ENCODE results near the gene LARP4B. TPM values are rescaled to one million over a fixed set of nuclear protein-coding genes. Genes with fewer than 3 reads are reported as not detected.

LARP4B gene
- total and polyA plus RNA-seq, 2 experiments from 2014 or later, result 18.3 to 52.3 TPM

DNA sequence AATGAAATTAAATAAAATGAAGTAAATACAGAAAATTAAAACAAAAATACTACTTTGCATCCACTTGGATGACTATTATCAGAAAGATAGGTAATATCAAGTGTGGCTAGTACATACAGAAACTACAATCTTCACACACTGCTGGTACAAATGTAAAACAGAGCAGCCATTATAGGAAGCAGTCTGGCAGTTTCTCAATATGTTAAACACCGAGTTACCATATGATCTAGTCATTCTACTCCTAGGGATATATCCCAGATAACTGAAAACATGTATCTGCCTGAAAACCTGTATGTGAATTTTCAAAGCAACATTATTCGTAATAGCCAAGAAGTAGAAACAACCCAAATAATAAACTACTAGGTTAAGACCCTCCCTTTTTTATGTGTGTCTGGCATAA, 33.4 kb downstream of the LARP4B start:
- H3K27me3 Mint-ChIP-seq (ENCODE audit: insufficient read depth, low read depth, poor library complexity), result peaks cover 2% of the 10 kb centered on the region
- no peaks in the 10 kb centered on the region for H3K9me3 Mint-ChIP-seq
- Histone ChIP-seq H3F3A (replicated peaks; ENCODE audit: low read depth) (no peaks in the 10 kb centered on the region), H2AFZ (no peak overlapping the region), H3K4me1 (ENCODE audit: insufficient read depth) (no peaks in the 10 kb centered on the region; the same call in 1 of the 2 replicates), H3K36me3 (ENCODE audit: insufficient read depth) (no peaks in the 10 kb centered on the region), H3K27ac (ENCODE audit: low read depth) (no peak overlapping the region), H4K20me1 (replicated peaks; ENCODE audit: insufficient read depth) (peaks cover 67% of the 10 kb centered on the region), H3K4me2 (no peak overlapping the region), H3K79me2 (replicated peaks; ENCODE audit: insufficient read depth) (peaks cover 100% of the 10 kb centered on the region), H3K27me3 (ENCODE audit: insufficient read depth) (no peaks in the 10 kb centered on the region), H3K9me2 (ENCODE audit: insufficient read depth) (no peaks in the 10 kb centered on the region), H3K4me3 (no peak overlapping the region)
- DNase-seq (ENCODE audit: low spot score) (no peak), ATAC-seq (no peak)
- no peak overlapping the region for H3K27ac Mint-ChIP-seq
- no peak overlapping the region for H3K4me3 Mint-ChIP-seq
- TF ChIP-seq ZNF114 (CRISPR knock-in tag; IDR thresholded peaks at IDR 0.05) (no peak), STAT1 (IDR thresholded peaks at IDR 0.05; ENCODE audit: unreplicated experiment) (no peak), NANOG (IDR thresholded peaks at IDR 0.05; ENCODE audit: borderline replicate concordance) (no peak), ZNF331 (CRISPR knock-in tag; IDR thresholded peaks at IDR 0.05; ENCODE audit: low read depth) (no peak), JUNB (IDR thresholded peaks at IDR 0.05; ENCODE audit: unreplicated experiment) (no peak), CREB1 (CRISPR knock-in tag; IDR thresholded peaks at IDR 0.05; ENCODE audit: low read depth) (no peak), EZH2phosphoT487 (IDR thresholded peaks at IDR 0.05; ENCODE audit: unreplicated experiment) (no peak), POLR2AphosphoS5 (IDR thresholded peaks at IDR 0.05; ENCODE audit: low read depth) (no peak), EZH2 (IDR thresholded peaks at IDR 0.05; ENCODE audit: low read depth, unreplicated experiment) (no peak)
- TF ChIP-seq, protein P1, sequence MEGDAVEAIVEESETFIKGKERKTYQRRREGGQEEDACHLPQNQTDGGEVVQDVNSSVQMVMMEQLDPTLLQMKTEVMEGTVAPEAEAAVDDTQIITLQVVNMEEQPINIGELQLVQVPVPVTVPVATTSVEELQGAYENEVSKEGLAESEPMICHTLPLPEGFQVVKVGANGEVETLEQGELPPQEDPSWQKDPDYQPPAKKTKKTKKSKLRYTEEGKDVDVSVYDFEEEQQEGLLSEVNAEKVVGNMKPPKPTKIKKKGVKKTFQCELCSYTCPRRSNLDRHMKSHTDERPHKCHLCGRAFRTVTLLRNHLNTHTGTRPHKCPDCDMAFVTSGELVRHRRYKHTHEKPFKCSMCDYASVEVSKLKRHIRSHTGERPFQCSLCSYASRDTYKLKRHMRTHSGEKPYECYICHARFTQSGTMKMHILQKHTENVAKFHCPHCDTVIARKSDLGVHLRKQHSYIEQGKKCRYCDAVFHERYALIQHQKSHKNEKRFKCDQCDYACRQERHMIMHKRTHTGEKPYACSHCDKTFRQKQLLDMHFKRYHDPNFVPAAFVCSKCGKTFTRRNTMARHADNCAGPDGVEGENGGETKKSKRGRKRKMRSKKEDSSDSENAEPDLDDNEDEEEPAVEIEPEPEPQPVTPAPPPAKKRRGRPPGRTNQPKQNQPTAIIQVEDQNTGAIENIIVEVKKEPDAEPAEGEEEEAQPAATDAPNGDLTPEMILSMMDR (conservative IDR thresholded peaks at IDR 0.05; ENCODE audit: low read depth in 2 of 2), result no peak
- TF ChIP-seq, protein P2, sequence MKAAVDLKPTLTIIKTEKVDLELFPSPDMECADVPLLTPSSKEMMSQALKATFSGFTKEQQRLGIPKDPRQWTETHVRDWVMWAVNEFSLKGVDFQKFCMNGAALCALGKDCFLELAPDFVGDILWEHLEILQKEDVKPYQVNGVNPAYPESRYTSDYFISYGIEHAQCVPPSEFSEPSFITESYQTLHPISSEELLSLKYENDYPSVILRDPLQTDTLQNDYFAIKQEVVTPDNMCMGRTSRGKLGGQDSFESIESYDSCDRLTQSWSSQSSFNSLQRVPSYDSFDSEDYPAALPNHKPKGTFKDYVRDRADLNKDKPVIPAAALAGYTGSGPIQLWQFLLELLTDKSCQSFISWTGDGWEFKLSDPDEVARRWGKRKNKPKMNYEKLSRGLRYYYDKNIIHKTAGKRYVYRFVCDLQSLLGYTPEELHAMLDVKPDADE (IDR thresholded peaks at IDR 0.05), result no peak
- TF ChIP-seq, protein P3, sequence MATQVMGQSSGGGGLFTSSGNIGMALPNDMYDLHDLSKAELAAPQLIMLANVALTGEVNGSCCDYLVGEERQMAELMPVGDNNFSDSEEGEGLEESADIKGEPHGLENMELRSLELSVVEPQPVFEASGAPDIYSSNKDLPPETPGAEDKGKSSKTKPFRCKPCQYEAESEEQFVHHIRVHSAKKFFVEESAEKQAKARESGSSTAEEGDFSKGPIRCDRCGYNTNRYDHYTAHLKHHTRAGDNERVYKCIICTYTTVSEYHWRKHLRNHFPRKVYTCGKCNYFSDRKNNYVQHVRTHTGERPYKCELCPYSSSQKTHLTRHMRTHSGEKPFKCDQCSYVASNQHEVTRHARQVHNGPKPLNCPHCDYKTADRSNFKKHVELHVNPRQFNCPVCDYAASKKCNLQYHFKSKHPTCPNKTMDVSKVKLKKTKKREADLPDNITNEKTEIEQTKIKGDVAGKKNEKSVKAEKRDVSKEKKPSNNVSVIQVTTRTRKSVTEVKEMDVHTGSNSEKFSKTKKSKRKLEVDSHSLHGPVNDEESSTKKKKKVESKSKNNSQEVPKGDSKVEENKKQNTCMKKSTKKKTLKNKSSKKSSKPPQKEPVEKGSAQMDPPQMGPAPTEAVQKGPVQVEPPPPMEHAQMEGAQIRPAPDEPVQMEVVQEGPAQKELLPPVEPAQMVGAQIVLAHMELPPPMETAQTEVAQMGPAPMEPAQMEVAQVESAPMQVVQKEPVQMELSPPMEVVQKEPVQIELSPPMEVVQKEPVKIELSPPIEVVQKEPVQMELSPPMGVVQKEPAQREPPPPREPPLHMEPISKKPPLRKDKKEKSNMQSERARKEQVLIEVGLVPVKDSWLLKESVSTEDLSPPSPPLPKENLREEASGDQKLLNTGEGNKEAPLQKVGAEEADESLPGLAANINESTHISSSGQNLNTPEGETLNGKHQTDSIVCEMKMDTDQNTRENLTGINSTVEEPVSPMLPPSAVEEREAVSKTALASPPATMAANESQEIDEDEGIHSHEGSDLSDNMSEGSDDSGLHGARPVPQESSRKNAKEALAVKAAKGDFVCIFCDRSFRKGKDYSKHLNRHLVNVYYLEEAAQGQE (IDR thresholded peaks at IDR 0.05; ENCODE audit: unreplicated experiment), result no peak
- TF ChIP-seq, protein P4, sequence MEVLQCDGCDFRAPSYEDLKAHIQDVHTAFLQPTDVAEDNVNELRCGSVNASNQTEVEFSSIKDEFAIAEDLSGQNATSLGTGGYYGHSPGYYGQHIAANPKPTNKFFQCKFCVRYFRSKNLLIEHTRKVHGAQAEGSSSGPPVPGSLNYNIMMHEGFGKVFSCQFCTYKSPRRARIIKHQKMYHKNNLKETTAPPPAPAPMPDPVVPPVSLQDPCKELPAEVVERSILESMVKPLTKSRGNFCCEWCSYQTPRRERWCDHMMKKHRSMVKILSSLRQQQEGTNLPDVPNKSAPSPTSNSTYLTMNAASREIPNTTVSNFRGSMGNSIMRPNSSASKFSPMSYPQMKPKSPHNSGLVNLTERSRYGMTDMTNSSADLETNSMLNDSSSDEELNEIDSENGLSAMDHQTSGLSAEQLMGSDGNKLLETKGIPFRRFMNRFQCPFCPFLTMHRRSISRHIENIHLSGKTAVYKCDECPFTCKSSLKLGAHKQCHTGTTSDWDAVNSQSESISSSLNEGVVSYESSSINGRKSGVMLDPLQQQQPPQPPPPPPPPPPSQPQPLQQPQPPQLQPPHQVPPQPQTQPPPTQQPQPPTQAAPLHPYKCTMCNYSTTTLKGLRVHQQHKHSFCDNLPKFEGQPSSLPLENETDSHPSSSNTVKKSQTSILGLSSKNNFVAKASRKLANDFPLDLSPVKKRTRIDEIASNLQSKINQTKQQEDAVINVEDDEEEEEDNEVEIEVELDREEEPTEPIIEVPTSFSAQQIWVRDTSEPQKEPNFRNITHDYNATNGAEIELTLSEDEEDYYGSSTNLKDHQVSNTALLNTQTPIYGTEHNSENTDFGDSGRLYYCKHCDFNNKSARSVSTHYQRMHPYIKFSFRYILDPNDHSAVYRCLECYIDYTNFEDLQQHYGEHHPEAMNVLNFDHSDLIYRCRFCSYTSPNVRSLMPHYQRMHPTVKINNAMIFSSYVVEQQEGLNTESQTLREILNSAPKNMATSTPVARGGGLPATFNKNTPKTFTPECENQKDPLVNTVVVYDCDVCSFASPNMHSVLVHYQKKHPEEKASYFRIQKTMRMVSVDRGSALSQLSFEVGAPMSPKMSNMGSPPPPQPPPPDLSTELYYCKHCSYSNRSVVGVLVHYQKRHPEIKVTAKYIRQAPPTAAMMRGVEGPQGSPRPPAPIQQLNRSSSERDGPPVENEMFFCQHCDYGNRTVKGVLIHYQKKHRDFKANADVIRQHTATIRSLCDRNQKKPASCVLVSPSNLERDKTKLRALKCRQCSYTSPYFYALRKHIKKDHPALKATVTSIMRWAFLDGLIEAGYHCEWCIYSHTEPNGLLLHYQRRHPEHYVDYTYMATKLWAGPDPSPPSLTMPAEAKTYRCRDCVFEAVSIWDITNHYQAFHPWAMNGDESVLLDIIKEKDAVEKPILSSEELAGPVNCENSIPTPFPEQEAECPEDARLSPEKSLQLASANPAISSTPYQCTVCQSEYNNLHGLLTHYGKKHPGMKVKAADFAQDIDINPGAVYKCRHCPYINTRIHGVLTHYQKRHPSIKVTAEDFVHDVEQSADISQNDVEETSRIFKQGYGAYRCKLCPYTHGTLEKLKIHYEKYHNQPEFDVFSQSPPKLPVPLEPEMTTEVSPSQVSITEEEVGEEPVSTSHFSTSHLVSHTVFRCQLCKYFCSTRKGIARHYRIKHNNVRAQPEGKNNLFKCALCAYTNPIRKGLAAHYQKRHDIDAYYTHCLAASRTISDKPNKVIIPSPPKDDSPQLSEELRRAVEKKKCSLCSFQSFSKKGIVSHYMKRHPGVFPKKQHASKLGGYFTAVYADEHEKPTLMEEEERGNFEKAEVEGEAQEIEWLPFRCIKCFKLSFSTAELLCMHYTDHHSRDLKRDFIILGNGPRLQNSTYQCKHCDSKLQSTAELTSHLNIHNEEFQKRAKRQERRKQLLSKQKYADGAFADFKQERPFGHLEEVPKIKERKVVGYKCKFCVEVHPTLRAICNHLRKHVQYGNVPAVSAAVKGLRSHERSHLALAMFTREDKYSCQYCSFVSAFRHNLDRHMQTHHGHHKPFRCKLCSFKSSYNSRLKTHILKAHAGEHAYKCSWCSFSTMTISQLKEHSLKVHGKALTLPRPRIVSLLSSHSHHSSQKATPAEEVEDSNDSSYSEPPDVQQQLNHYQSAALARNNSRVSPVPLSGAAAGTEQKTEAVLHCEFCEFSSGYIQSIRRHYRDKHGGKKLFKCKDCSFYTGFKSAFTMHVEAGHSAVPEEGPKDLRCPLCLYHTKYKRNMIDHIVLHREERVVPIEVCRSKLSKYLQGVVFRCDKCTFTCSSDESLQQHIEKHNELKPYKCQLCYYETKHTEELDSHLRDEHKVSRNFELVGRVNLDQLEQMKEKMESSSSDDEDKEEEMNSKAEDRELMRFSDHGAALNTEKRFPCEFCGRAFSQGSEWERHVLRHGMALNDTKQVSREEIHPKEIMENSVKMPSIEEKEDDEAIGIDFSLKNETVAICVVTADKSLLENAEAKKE (CRISPR knock-in tag; IDR thresholded peaks at IDR 0.05), result no peak
- H3K4me1 Mint-ChIP-seq, result peaks cover 21% of the 10 kb centered on the region; the same call in 2 of the 3 replicates
- H3K36me3 Mint-ChIP-seq (ENCODE audit: low read depth), result peaks cover 4% of the 10 kb centered on the region; the same call in 2 of the 3 replicates
